HG03457 (cell line): Measurements from ENCODE around the gene ZNF488.
A peak's percentile ranks its signal among the peaks of the same experiment; 100 is the strongest.

ENCODE experiments used
- ATAC-seq: cut with Tn5 transposase; IDR thresholded peaks from one replicate; pipeline ENCODE4 v1.9.1; 2021; ENCODE audit warnings: moderate number of reproducible peaks; ENCODE audit not compliant: unreplicated experiment

The ZNF488 gene

DNA sequence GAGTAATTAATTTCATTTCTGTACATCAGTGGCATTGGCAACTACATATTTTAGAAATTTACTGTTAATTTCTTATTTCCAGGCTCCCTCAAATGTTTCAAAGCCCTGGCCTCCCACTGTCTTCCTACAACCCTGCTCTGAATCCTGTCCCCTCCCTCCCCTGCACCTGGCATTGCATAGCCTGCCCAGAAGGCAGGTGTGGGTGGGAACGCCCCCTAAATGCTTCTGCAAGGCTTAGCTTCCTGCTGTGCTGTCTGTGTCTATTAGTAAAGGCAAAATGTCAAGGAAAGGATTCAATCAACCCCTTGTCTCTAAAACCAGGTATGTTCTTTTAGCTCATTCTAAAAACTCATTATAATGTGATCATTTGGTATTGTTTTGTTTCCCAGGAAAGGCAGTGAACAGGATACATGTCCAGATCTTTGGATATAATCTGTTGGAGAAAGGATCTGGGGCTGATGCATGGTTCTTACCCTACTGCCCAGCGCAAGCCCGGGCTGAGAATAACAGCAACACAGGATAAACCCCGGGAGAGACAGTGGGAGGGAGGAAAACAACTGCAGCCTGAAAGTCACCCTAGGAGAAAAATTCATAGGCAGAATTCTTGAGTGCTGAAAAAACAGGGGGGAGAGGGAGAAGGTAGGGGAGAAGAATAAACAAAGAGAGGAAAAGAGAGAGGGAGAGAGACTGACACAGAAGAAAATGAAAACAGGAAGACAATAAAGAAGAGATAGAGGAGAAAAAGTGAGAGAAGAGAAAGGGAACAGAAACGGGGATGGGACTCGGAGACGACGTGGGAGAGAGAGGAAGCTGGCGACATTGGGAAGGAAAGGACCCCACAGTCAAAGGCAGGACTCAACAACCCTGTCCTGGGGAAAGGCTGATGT, 589 bp downstream of the ZNF488 start:
- ATAC-seq = peak; percentile 18

DNA sequence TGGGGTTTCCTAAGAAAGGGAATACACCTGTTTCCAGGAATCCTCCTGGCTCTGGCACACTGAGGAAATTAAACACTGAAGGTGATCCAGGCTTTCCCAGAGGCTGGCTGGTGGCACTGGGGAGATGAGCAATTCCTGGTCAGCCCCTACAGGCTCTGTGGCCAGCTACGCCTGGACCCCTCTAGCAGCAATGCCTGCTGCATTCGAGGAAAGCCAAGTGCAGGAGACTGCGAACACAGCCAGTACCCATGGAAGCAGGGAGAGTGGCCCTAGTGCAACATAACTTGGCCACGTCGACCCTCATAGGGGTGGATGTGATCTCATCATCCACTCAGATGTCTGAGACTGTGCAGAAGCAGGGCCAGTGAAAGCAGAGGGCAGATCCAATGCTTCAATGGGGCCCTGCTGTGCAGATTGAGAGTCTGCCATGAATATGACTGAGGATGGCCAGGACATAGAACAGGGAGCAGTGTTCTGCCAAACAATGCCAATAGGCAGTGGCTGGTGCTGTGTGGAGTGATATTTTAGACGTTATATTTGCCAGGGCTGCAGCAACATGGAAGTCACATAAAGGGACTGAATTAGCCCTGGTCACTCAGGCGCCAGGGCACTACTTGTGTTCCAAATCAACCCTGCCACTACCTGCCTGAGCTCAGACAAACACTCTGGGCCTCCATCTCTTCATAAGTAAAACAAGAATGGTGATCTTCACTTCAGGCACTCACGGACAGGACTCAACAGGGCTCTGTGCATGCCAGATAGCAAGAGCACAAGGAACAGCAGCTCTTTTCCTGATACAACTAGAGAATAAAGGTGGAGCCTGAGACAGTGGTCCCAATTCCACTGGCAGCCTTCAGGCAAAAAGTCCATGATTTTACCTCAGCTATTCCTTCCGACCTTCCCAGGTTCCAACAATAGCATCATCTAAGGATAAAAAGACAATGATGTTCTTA, 2.4 kb downstream of the ZNF488 start:
- no peak for ATAC-seq

DNA sequence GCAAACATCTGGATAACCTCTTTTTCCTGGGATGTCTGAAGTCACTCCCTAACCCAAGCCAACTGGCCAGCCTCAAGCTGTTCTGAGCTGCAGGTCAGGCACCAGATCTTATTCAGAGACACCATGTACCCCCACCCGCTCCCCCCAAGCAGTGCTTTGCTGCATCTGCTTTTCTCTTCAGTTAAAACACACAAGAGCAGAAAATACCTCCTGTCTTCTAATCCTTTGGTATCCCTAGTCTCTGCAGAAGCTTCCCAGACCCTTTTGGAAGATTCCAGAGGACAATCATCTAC, 3.0 kb downstream of the ZNF488 start:
- ATAC-seq = no peak

DNA sequence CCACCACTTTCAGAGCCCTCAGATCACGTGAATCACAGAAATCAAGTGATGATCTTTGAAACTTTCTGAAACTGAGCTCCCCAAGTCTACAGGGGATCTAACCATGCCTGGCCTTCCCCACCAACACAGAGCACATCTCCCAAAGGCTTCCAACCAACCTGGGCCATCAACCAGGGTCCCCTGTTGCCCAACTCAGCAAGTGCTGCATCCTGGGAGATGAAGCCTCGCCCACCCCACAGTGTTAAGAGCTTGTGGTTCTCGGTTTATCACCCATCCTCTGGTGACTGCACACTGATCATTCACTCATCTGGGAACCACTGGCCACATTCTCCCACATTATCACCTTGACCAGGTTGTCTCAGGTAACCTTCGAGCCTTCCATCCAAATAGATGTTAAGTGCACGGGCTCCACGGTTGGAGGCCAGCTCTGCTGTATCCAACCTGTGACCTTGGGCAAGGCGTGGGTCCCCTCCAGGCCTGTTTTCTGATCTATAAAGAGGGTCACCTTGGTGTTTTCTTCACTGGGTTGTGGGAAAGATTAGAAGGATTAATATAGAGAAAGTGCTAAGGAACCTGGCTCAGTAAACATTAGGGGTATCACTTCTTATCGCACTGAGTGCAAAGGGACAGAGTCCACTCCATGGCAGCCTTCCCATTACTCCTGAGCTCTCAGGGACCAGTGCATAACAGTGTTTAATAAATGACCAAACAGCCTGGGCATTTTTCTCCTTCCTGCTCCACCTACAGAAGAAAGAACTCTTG, 3.6 kb downstream of the ZNF488 start:
- no peak for ATAC-seq

DNA sequence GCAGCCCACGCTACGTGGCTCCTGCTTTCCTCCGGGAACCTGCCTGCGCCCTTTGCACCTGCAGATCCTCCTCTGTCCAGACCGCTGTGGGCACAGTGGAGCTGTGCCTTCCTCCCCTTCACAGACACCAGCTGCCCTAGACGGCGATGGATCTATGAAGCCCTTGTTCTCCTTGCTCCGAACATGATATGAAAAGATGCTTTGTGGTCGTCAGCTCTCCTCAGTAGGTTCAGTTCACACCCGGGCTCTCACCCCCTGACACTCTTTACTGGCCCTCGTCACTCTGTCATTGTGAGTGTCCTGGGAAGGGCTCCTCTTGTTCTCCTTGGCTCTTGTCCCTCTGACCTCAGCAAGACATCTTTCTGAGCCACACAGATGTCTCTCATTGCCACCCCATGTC, 4.2 kb downstream of the ZNF488 start:
- no peak for ATAC-seq

DNA sequence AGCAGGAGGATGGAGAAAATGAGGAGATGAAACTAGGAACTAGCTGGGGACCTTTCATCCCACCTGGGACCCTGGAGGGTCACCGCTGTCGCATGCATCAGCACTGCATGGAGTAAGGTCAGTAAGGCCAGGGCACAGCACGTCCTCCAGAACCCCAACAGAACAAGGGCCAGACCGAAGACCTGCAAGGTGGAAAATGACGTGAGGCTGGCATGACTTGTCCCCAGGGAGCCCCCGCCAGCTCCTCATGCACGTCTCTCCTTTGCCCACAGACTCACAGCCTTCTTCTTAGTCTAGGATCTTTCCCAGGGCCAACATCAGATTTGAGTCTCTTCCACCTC, 4.7 kb downstream of the ZNF488 start:
- ATAC-seq = no peak

DNA sequence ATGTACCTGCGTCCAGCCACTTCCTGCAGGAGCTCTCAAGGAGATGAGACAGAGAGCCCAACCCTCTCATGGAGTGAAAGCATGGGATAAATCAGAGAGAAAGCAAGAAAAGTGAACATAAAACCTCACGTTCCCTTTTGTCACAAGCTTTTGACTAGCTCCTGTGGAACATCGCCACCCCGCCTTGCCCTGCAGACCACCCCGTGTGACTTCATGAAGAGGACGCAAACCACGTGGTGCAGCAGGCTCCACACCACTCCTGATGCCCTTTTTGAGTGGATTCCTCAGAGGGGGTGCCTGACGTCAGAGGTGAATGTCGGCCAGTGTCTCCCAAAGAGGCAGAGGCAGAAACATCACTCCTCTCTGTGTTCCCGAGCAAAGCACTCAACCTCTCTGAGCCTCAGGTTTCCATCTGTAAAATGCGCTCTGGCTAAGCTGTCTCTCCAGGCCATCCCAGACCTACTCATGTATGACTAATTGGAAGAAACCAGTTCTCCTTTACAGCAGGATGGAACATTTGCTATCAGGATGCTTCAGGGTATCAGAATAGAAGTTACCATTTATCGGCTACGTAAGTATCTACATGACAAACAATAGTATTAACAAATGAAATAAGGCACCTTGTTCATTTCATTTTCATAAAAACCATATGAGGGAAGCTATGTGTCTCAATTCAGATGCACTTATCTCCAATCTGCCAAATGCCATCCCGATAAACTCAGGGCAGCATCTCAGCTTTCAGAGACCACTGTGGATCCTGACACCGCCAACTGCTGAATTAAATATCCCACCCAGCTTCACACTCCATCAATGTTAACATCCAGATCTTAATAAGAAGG, 5.3 kb downstream of the ZNF488 start:
- no peak for ATAC-seq

DNA sequence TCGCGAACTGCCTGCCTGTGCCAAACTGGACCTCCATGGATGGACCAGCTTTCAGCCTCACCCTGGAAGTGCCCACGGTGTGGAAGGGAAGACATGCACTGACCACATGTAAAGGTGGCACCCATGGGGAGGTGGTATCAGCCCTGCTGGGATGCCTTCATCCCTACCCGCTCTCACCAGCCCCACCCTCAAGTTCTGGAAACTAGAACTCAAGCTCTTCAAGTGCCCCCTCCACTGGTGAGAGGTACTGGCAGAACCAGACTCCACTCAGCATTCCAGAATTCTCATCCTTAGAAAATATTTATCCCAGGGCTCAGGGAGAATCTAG, 5.9 kb downstream of the ZNF488 start:
- no peak for ATAC-seq

DNA sequence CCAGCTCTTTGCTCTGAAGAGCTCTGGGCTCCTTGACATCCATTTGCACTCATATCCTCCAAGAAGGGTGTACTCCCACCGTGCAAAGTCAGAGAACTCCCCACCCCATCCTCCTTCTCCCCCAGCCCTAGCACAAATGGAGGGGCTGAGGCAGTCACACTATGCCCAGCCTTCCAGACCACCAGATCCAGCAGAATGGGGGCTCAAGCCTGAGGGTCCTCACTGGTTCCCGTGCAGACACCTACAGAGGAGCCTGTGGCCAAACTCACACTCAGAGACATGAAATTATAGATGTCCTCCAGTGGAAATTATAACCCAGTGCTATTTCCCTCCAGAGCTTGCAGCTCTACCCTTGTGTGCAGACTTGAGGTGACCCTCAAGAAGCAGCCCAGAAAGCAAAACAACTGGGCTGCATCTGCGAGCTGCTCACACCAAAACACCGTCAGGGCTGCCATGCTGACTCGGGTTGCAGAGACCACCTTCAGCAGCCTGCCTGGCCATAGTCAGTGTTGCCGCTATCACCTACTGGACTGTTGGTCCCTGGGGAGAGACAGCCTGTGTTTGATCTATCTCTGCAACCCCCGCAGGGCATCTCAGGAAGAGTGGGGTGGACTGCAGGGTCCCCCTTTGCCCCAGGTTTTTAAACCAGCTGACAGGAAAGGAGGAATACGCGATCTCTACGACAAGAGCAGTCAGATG, 7.4 kb downstream of the ZNF488 start:
- no peak for ATAC-seq

DNA sequence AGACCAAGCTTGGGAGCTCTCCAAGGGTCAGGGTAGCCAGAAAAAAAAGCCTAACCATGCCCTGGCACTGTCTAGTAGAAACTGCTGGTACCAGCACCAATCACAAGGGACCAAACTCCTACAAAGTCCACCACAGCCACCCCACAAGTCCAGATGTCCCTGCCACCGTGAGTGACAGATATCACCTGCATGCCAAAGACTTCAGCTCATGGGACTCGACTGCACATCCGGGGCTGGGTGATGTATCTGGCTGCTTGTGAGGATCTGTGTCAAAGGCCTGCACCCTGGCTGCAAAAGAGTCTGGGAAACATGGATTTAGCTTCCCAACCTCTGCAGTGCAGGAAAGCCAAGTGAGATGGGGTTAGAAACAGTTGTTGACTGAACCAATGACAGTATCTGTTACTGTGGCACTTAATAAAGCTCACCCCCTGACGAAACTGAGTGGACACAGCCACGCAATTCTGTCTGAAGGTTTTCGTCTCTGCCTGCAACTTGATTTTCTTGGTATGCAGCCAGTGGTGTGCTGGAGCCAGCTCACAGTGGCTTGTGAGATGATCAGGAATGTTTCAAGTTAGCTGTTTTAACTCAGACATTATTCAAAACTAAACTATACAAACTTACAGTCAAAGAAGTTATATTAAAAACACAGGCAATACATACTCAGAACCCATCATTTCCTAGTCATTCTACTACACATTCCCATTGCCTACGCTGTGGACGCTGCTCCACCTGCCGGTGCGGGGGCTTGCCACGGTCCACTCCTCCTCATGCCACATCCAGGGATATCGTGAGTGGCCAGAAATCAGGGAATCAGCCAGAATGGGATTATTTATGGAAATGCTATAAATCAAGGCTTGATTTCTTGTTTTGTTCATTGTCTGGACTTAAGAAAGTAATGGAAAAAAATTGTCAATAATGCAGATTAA, 9.2 kb downstream of the ZNF488 start:
- ATAC-seq = no peak

DNA sequence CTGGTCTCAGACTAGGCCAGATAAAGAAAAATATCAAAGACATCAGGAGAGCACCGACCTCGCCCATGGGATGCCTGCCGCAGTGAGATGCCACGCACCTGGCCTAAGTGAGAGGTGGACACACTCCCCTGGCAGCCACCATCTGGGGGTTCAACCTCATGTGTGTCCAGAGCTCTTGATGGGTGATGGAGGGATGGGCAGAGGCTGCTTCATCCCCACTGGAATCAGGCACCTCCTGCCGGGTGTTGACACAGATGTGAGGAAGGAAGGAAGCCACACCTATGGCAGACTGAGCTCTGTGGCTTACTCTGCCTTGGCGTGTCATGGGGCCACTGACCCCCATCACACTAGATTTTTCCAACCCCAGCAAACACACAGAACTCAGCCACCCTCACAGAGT, 11.4 kb downstream of the ZNF488 start:
- ATAC-seq = no peak

DNA sequence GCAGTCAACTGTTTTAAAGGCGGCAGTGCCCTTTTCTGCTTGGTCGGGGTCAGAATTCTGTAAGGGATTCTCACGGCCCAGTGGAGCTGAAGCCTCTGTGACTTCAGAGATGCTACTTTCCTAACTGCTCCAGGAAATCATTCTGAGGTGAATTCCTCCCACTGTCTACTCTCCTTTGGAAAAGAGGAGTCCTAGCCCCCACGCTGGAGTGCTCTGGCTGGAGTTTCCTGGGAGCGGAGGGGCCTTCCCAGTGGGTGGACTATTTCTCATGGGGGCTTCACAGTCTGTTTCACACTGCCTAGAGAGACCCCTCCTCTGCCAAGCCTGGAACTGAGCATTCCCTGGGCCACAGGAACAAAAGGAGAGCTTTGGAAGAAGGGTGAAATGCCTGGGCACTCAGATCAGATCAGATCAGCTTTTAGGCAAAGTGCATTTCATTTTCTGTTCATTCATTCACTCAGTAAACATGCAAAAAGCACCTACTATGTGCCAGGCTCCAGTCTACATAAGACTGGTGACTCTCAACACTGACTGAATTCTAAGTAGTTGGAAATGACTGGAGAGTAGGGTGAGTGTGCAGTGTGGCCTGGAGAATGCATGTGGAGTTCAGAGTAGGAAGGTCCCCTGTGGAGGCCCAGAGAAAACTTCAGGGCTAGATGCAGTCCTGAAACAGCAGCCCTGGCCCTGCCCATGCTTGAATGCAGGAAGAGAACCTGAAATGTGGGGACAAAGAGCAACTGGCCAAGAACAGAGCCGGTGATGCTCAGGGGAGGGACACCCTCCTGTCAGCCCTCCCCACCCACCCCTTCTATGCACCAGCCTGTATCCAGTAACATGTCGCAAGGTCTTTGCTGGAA, 12.2 kb downstream of the ZNF488 start:
- no peak for ATAC-seq

DNA sequence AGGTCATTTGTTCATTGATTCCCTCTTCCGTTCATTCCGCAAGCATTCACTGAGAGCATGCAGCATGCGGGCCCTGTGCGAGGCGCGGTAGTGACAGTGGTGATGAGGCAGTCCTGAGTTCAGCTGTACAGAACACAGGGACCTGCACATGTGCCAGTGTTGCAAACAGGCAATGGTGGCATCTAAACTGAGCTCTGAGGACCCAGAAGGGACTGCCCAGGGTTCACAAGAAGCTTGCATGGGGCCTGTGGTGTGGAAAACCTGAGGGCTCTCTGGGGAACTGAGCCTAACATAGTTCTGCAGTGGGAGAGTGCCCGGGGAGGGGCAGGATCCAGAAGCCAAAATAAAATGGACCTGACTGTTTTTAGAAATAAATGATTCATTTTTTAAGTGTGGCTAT, 13.2 kb downstream of the ZNF488 start:
- no peak for ATAC-seq

DNA sequence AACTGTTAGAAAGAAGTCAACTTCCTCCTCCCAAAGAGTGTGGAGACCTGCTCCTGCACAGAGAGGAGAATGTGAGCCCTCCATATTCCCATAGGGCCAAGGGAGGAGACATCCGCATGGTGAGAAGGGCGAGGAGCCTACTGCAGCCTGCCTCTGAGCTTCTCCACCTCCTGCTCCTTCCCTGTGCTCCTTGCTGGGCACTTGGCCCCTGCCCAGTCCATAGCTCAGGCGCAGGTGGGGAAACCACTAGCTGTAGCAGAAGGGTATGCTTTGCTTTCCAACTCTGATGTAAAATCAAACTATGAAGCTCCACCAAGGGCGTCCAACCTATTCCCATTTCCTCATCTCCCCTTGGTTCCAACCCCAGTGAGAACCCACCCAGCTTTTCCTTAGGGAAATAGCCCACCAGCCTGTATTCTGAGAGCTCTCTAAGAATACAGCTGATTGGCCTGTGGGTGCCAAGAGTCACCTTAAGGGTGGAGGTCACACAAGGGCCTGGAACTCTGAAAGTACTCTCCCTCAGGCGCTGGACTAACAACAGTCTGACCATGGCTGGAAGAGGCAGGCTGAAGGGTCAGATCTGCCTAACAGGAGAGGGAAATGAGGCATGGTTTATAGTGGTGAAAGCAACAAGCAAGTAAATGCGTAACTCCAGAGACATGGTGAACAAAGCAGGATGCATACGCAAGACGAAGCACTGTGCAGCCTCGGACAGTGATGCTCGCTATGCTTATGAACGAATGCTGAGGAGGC, 13.9 kb downstream of the ZNF488 start:
- no peak for ATAC-seq

DNA sequence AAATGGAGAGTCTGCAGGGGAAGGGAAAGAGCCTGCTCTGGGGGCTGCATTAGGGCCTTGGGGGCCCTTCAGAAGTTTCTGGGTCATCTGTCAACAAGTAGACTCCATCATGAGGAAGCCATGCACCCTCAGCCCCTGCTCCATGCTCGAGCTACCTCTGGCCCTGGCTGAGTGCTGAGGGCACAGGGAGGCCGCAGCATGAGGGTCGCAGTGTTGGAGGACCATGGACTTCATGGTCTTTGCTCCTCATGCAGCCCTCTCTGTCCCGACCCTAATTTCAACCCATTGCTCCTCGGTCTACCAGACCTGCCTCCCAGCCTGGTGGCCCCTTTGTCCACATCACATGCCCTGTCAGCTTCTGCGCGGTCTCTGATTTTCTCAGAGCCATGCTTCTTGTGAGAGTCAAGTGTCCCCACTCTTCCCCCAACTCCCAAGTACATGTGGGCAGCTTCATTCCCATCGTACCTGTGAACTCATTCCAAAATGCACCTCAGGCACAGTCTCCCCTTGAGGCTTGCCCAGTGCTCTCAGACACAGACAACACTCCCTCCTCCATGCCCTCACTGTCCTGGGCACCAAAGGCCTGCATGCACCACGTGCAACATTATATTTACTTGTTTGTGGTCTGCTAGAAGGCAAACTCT, 14.7 kb downstream of the ZNF488 start:
- ATAC-seq = no peak

DNA sequence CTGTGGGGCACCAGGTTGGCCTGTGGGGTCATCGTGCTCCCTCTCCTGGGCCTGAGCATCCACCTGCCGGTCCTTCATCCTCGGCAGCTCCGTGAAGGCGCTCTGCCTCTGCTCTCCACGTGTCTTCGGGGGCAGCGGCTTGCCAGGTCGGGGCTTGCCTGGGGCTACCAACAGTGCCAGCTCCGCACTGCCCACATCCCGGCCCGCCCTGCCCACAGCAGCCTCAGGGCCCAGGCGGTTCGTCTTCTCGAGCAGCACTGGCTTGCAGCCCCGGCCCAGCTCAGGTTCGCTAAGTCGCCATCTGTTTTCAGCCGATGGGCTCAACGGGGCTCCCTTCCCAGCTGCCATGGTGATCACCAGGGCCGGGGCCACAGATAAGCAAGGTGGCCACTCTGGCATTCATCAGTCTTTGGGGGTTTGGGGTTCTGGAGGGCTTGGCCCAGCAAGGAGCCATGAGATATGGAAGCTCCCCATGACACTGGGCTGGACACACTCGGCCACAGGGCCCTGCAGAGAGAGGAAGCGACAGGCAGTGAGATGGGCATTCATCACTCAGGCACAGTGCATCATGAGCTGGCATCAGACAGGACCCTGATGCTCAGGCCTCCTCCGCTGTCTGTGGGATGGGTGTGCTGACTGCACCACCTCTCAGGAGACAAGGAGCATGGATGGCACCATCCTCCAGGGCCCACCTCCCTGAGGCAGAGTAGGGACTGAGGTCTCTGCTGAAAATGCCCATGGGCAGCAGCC, 15.5 kb downstream of the ZNF488 start:
- ATAC-seq = no peak
